ENCODE measurements around the gene MTARC2.

- no peak for TF ChIP-seq POLR2A (IDR thresholded peaks at IDR 0.05; ENCODE audit: low read depth, low read length)
- TF ChIP-seq TAF1 (IDR thresholded peaks at IDR 0.05; ENCODE audit: borderline replicate concordance, low read depth, low read length) = no peak
- no peak for TF ChIP-seq POLR2AphosphoS5 (IDR thresholded peaks at IDR 0.05; ENCODE audit: low read depth, low read length)
Observed at GRCh38 chr1:220726634-220727033, 21.5 kb upstream of the MTARC2 start.
